Neural progenitor cell (in vitro differentiated cells): Measurements from ENCODE around the gene SSC4D.

Experiments
- EZH2 ChIP-seq: fragments of 200-600 bp; sonication (generic); IDR thresholded peaks from 2 replicates; pipeline ENCODE4 v1.6.1; 2017; ENCODE audit warnings: antibody characterized with exemption, mild to moderate bottlenecking, moderate library complexity
- EZH2phosphoT487 ChIP-seq: fragments of 200-600 bp; sonication (generic); IDR thresholded peaks from 2 replicates; pipeline ENCODE4 v1.6.1; 2017; ENCODE audit warnings: antibody characterized with exemption
- TF ChIP-seq, protein P1 (sequence below): fragments of 200-600 bp; sonication (generic); IDR thresholded peaks from 2 replicates; pipeline ENCODE4 v1.5.1; 2017; ENCODE audit warnings: antibody characterized with exemption, mild to moderate bottlenecking

DNA sequence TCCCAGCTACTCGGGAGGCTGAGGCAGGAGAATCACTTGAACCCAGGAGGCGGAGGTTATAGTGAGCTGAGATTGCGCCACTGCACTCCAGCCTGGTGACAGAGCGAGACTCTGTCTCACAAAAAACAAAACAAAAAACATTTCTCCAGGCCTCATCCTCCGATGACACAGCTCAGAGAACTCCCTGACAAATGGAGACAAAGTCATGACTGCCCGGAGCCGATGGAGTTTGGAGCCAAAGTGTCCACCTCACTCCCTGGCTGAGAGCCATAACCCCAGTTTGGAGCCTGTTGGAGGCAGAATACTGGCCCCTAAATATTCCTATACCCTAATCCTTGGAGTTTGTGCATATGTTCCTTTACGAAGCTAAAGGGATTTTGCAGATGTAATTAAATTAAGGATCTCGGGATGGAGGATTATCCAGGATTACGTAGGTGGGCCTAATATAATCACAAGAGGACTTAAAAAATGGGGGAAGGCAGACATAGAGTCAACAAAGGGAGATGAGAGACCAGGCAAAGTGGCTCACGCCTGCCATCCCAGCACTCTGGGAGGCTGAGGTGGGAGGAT is 22.7 kb downstream of the SSC4D start:
- TF ChIP-seq, protein P1, sequence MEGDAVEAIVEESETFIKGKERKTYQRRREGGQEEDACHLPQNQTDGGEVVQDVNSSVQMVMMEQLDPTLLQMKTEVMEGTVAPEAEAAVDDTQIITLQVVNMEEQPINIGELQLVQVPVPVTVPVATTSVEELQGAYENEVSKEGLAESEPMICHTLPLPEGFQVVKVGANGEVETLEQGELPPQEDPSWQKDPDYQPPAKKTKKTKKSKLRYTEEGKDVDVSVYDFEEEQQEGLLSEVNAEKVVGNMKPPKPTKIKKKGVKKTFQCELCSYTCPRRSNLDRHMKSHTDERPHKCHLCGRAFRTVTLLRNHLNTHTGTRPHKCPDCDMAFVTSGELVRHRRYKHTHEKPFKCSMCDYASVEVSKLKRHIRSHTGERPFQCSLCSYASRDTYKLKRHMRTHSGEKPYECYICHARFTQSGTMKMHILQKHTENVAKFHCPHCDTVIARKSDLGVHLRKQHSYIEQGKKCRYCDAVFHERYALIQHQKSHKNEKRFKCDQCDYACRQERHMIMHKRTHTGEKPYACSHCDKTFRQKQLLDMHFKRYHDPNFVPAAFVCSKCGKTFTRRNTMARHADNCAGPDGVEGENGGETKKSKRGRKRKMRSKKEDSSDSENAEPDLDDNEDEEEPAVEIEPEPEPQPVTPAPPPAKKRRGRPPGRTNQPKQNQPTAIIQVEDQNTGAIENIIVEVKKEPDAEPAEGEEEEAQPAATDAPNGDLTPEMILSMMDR: no peak
- TF ChIP-seq EZH2 (no peak), EZH2phosphoT487 (no peak)
